HCT116 (cell line): ENCODE measurements around the gene SLC25A30. TPM values are rescaled to one million over a fixed set of nuclear protein-coding genes. Genes with fewer than 3 reads are reported as not detected.

Experiments
- ATAC-seq: fragments of 200-7000 bp; cut with Tn5 transposase; 2 replicates; pipeline ENCODE4 v1.9.1; 2020; ENCODE audit warnings: mild to moderate bottlenecking, moderate library complexity
- BruUV-seq: library from RNA; stranded (reverse); fragments of 400-500 nt; replicated peaks from 2 replicates; lab custom pipeline; 2021; lab: Mats Ljungman, UMichigan
- CTCF ChIA-PET: fragments of 300-600 bp; sonication (Branson Sonifier 250); formaldehyde crosslinking; loops from one replicate; lab custom pipeline; 2021; ENCODE audit warnings: antibody characterized with exemption; lab: Charles Lee
- POLR2A ChIA-PET: fragments of 300-600, 350-600 bp; sonication (Branson Sonifier 250); formaldehyde crosslinking; loops from one replicate; lab custom pipeline; 2021; ENCODE audit warnings: antibody characterized with exemption; lab: Charles Lee
- RAD21 ChIA-PET, 2 experiments: fragments of 300-600 bp; sonication (Branson Sonifier 250); formaldehyde crosslinking; loops; one replicate each; lab custom pipeline; 2023; ENCODE audit warnings: low total read pairs in 2 of 2; ENCODE audit not compliant: uncharacterized antibody in 2 of 2, unreplicated experiment in 2 of 2, low non-redundant PET in 1 of 2; lab: Charles Lee
- DNase-seq: peaks from one replicate; pipeline ENCODE4 v3.0.0-alpha.2; 2010; ENCODE audit warnings: low read depth, low spot score
- H2AFZ ChIP-seq: fragments of 200-600 bp; shearing (Covaris generic), sonication (generic); 2 replicates; pipeline ENCODE4 v1.6.1; 2017; ENCODE audit warnings: low read depth, mixed run types, mixed read lengths, antibody characterized with exemption, low read length; ENCODE audit not compliant: poor library complexity, severe bottlenecking
- H3K27ac ChIP-seq: 2 replicates; pipeline ENCODE4 v1.5.1; 2012; ENCODE audit warnings: low read depth, low read length
- H3K27me3 ChIP-seq: fragments of 200-600 bp; sonication (generic); 2 replicates; pipeline ENCODE4 v1.6.1; 2016; ENCODE audit warnings: mixed run types, low read length, mixed read lengths; ENCODE audit not compliant: insufficient read depth
- H3K36me3 ChIP-seq, 2 experiments: fragments of 200-500 bp in 1 of 2; fragments of 200-600 bp in 1 of 2; sonication (Bioruptor generic) in 1 of 2; sonication (generic) in 1 of 2; 2 replicates each; pipeline versions ENCODE4 v1.5.1 to v1.6.1; 2014 to 2016; ENCODE audit warnings: low read length in 2 of 2, inconsistent platforms in 1 of 2, mixed read lengths in 1 of 2, mixed run types in 1 of 2; ENCODE audit not compliant: insufficient read depth in 2 of 2, control insufficient read depth in 1 of 2
- H3K4me1 ChIP-seq, 2 experiments: fragments of 200-600 bp in 1 of 2; sonication (generic) in 1 of 2; 2 replicates each; pipeline versions ENCODE4 v1.5.1 to v1.6.1; 2012 to 2017; ENCODE audit warnings: low read length in 2 of 2, inconsistent platforms in 1 of 2, mild to moderate bottlenecking in 1 of 2, mixed read lengths in 1 of 2, mixed run types in 1 of 2, moderate library complexity in 1 of 2; ENCODE audit not compliant: insufficient read depth in 2 of 2, control insufficient read depth in 1 of 2
- H3K4me2 ChIP-seq: fragments of 200-600 bp; sonication (generic); 2 replicates; pipeline ENCODE4 v1.6.1; 2017; ENCODE audit warnings: mixed run types, low read length, mixed read lengths
- H3K4me3 ChIP-seq, 2 experiments: fragments of 200-600 bp in 1 of 2; sonication (generic) in 1 of 2; replicated peaks in 1 of 2; 2 replicates each; pipeline ENCODE4 v1.5.1; 2011 to 2016; ENCODE audit warnings: low read length in 2 of 2, control low read depth in 1 of 2, low read depth in 1 of 2, mild to moderate bottlenecking in 1 of 2, mixed read lengths in 1 of 2, mixed run types in 1 of 2
- H3K79me2 ChIP-seq: fragments of 200-600 bp; sonication (generic); 2 replicates; pipeline ENCODE4 v1.6.1; 2017; ENCODE audit warnings: mild to moderate bottlenecking, mixed run types, low read length, moderate library complexity, mixed read lengths; ENCODE audit not compliant: insufficient read depth
- H3K9ac ChIP-seq: fragments of 200-600 bp; sonication (generic); 2 replicates; pipeline ENCODE4 v1.6.1; 2016; ENCODE audit warnings: low read length, mixed read lengths
- H3K9me2 ChIP-seq: fragments of 200-600 bp; sonication (generic), shearing (Covaris generic); 2 replicates; pipeline ENCODE4 v1.6.1; 2017; ENCODE audit warnings: mixed run types, mild to moderate bottlenecking, moderate library complexity; ENCODE audit not compliant: insufficient read depth
- H3K9me3 ChIP-seq, 2 experiments: fragments of 200-500 bp in 1 of 2; fragments of 200-600 bp in 1 of 2; sonication (Bioruptor generic) in 1 of 2; sonication (generic) in 1 of 2; 2 replicates each; pipeline ENCODE4 v1.6.1; 2014 to 2017; ENCODE audit warnings: low read length in 2 of 2, mixed read lengths in 2 of 2, inconsistent platforms in 1 of 2, low read depth in 1 of 2, mild to moderate bottlenecking in 1 of 2, mixed run types in 1 of 2, moderate library complexity in 1 of 2; ENCODE audit not compliant: control insufficient read depth in 1 of 2, insufficient read depth in 1 of 2
- H4K20me1 ChIP-seq: fragments of 200-600 bp; sonication (generic), shearing (Covaris generic); 2 replicates; pipeline ENCODE4 v1.6.1; 2017; ENCODE audit warnings: mixed run types, mild to moderate bottlenecking, moderate library complexity; ENCODE audit not compliant: insufficient read depth
- CBX3 ChIP-seq: IDR thresholded peaks from 2 replicates; pipeline ENCODE4 v1.6.1; 2012; ENCODE audit warnings: low read depth
- CEBPB ChIP-seq: IDR thresholded peaks from 2 replicates; pipeline ENCODE4 v1.6.1; 2012; ENCODE audit warnings: low read depth
- EGR1 ChIP-seq: IDR thresholded peaks from 2 replicates; pipeline ENCODE4 v1.6.1; 2012; ENCODE audit warnings: low read depth
- FOSL1 ChIP-seq: IDR thresholded peaks from 2 replicates; pipeline ENCODE4 v1.6.1; 2012; ENCODE audit warnings: low read depth
- RAD21 ChIP-seq: IDR thresholded peaks from 2 replicates; pipeline ENCODE4 v1.6.1; 2012; ENCODE audit warnings: low read depth, mild to moderate bottlenecking
- SIN3A ChIP-seq: IDR thresholded peaks from 2 replicates; pipeline ENCODE4 v1.6.1; 2012; ENCODE audit warnings: low read depth
- SRF ChIP-seq: IDR thresholded peaks from 2 replicates; pipeline ENCODE4 v1.6.1; 2012; ENCODE audit warnings: low read depth
- TCF7L2 ChIP-seq: IDR thresholded peaks from 2 replicates; pipeline ENCODE4 v1.7.0; 2011; ENCODE audit warnings: borderline replicate concordance, inconsistent platforms; ENCODE audit not compliant: insufficient read depth, insufficient read length; ENCODE audit errors: extremely low read depth
- ZNF274 ChIP-seq: fragments of 200-500 bp; sonication (Bioruptor generic); IDR thresholded peaks from 2 replicates; pipeline ENCODE4 v1.6.1; 2014; ENCODE audit warnings: mild to moderate bottlenecking, low read depth, low read length, inconsistent platforms
- intact Hi-C: fragments of 100-400 bp; cut with micrococcal nuclease; formaldehyde crosslinking; loops from 2 replicates; pipeline ENCODE4 v1.10.0; 2022
- total RNA-seq: library from RNA; stranded (reverse); gene quantifications from one replicate; pipeline ENCODE4 v1.2.1, GENCODE V29; 2021; ENCODE audit not compliant: unreplicated experiment
- TF ChIP-seq, protein P1 (sequence below): IDR thresholded peaks from 2 replicates; pipeline ENCODE4 v1.6.1; 2012
- TF ChIP-seq, protein P2 (sequence below): IDR thresholded peaks from 2 replicates; pipeline ENCODE4 v1.6.1; 2012; ENCODE audit warnings: low read depth
- TF ChIP-seq, protein P3 (sequence below): IDR thresholded peaks from 2 replicates; pipeline ENCODE4 v1.6.1; 2011; ENCODE audit warnings: mild to moderate bottlenecking, low read length, moderate library complexity; ENCODE audit not compliant: insufficient replicate concordance; ENCODE audit errors: extremely low read depth

Gene SLC25A30
- total RNA-seq, 1 experiment from 2014 or later = 29.2 TPM

DNA sequence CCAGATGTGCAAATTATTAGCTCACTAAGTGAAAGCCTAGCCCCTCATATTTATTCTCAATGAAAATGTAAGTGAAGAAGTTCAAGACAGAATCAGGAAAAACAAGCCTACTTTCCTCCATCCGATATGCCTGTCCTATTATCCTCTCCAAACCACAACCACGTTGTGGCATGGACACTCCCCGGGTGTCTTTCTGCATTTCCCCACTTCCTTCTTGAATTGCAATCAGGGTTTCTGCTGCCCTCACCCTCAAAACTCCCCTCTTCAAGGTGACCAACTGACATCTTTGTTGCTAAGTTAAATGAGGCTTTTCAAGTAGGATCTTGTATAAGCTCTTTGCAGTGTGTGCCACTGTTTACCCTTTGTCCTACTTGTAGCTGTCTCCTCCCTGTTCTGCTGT is 11.8 kb downstream of the SLC25A30 start (continued):
- no peak for TF ChIP-seq TCF7L2
- no peak for TF ChIP-seq FOSL1
- no peak for TF ChIP-seq CBX3
- no peak for TF ChIP-seq ZNF274
- TF ChIP-seq, protein P1, sequence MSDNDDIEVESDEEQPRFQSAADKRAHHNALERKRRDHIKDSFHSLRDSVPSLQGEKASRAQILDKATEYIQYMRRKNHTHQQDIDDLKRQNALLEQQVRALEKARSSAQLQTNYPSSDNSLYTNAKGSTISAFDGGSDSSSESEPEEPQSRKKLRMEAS = no peak
- TF ChIP-seq SRF = no peak
- TF ChIP-seq RAD21 = no peak
- TF ChIP-seq, all 23 proteins: peak for 0

DNA sequence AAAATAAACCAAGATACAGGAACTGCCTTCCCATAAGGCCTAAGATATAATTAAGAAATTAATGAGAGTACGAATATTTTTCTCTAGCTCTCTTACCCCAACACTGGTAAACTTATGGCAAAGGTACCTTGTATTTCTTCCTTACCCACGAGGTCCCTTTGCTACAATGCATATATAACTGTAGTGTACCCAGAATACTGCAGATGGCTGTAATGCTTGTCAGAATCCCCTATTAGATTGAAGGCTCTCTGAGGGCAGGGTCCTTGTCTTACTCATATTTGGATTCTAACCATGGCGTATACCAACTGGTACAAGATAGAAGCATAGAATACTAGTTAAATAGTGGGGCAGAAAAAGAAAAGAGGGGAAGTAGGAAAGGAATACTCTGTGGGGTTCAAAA is 15.1 kb downstream of the SLC25A30 start:
- no peak overlapping the region for H3K27ac ChIP-seq
- no peaks in the 10 kb centered on the region for H3K9me3 ChIP-seq
- H3K9me2 ChIP-seq = no peaks in the 10 kb centered on the region
- CTCF ChIA-PET = interaction anchor here (1.0 kb wide), 1 partner anchor 9 kb away, joined by 7 read pairs; no protein-coding TSS in a partner anchor
- H3K4me2 ChIP-seq = no peak overlapping the region
- intact Hi-C loops = no loop called here
- no peaks in the 10 kb centered on the region for H3K4me1 ChIP-seq
- no peak for DNase-seq
- ATAC-seq = no peak
- no peaks in the 10 kb centered on the region for H3K79me2 ChIP-seq
- POLR2A ChIA-PET = no interaction called here
- no peak for TF ChIP-seq CBX3
- TF ChIP-seq SRF = no peak
- no peak for TF ChIP-seq CEBPB
- peaks cover 38 to 41% of the 10 kb centered on the region in 2 experiments; a peak in 3 of 4 replicates for H3K36me3 ChIP-seq
- H2AFZ ChIP-seq = no peak overlapping the region
- no TSS peak for BruUV-seq
- no peak overlapping the region for H3K4me3 ChIP-seq
- H3K27me3 ChIP-seq = no peaks in the 10 kb centered on the region
- RAD21 ChIA-PET = no interaction called here
- no peaks in the 10 kb centered on the region for H4K20me1 ChIP-seq
- no peak overlapping the region for H3K9ac ChIP-seq

DNA sequence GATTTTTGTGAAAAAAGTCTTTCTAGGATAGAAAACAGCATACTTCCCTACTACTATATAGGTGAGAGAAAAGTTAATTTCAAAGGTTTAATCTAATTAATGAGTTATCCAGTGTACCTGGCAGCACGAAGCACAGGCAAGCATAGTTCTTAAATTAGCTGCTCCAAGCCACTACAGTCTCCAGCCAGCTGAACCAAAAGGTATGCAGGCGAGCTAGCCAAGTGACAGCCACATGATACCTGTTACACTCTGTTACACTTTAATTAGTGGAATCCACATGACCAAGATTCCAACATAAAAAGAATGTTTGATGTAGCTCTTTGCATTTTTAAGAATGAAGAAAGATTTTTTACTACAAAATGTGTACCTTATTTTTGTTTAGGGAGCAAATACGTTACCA is 15.5 kb downstream of the SLC25A30 start:
- no peak overlapping the region for H3K27ac ChIP-seq
- POLR2A ChIA-PET = no interaction called here
- H3K4me3 ChIP-seq = no peak overlapping the region
- no peak overlapping the region for H3K4me2 ChIP-seq
- no peak overlapping the region for H2AFZ ChIP-seq
- no TSS peak for BruUV-seq
- no peaks in the 10 kb centered on the region for H3K9me2 ChIP-seq
- RAD21 ChIA-PET = no interaction called here
- DNase-seq (no peak), ATAC-seq (no peak)
- peaks cover 38 to 40% of the 10 kb centered on the region in 2 experiments; a peak in 3 of 4 replicates for H3K36me3 ChIP-seq
- H3K4me1 ChIP-seq = no peaks in the 10 kb centered on the region
- no peaks in the 10 kb centered on the region for H3K9me3 ChIP-seq
- H4K20me1 ChIP-seq = no peaks in the 10 kb centered on the region
- no peak overlapping the region for H3K9ac ChIP-seq
- no peaks in the 10 kb centered on the region for H3K79me2 ChIP-seq
- CTCF ChIA-PET = interaction anchor here (1.0 kb wide), 1 partner anchor 8 kb away, joined by 7 read pairs; no protein-coding TSS in a partner anchor
- intact Hi-C loops = no loop called here
- no peaks in the 10 kb centered on the region for H3K27me3 ChIP-seq
- no peak for TF ChIP-seq SIN3A
- TF ChIP-seq, protein P1 = no peak
- TF ChIP-seq, protein P2, sequence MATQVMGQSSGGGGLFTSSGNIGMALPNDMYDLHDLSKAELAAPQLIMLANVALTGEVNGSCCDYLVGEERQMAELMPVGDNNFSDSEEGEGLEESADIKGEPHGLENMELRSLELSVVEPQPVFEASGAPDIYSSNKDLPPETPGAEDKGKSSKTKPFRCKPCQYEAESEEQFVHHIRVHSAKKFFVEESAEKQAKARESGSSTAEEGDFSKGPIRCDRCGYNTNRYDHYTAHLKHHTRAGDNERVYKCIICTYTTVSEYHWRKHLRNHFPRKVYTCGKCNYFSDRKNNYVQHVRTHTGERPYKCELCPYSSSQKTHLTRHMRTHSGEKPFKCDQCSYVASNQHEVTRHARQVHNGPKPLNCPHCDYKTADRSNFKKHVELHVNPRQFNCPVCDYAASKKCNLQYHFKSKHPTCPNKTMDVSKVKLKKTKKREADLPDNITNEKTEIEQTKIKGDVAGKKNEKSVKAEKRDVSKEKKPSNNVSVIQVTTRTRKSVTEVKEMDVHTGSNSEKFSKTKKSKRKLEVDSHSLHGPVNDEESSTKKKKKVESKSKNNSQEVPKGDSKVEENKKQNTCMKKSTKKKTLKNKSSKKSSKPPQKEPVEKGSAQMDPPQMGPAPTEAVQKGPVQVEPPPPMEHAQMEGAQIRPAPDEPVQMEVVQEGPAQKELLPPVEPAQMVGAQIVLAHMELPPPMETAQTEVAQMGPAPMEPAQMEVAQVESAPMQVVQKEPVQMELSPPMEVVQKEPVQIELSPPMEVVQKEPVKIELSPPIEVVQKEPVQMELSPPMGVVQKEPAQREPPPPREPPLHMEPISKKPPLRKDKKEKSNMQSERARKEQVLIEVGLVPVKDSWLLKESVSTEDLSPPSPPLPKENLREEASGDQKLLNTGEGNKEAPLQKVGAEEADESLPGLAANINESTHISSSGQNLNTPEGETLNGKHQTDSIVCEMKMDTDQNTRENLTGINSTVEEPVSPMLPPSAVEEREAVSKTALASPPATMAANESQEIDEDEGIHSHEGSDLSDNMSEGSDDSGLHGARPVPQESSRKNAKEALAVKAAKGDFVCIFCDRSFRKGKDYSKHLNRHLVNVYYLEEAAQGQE = no peak
- no peak for TF ChIP-seq EGR1
- no peak for TF ChIP-seq CEBPB
- no peak for TF ChIP-seq TCF7L2
- TF ChIP-seq, protein P3, sequence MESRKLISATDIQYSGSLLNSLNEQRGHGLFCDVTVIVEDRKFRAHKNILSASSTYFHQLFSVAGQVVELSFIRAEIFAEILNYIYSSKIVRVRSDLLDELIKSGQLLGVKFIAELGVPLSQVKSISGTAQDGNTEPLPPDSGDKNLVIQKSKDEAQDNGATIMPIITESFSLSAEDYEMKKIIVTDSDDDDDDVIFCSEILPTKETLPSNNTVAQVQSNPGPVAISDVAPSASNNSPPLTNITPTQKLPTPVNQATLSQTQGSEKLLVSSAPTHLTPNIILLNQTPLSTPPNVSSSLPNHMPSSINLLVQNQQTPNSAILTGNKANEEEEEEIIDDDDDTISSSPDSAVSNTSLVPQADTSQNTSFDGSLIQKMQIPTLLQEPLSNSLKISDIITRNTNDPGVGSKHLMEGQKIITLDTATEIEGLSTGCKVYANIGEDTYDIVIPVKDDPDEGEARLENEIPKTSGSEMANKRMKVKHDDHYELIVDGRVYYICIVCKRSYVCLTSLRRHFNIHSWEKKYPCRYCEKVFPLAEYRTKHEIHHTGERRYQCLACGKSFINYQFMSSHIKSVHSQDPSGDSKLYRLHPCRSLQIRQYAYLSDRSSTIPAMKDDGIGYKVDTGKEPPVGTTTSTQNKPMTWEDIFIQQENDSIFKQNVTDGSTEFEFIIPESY = no peak
